Measurements from ENCODE around the gene USP44. TPM values are rescaled to one million over a fixed set of nuclear protein-coding genes. Genes with fewer than 3 reads are reported as not detected.

Gene USP44
- total and polyA plus RNA-seq, 10 donors = 0.88 to 7.2 (median 3.5) TPM

GRCh38 chr12:95544756-95545155 lies 6.5 kb downstream of the USP44 start:
- H3K27ac ChIP-seq = no peak overlapping the region
- peaks cover 0 to 25% (median 15%) of the 10 kb centered on the region in 6 donors for H3K4me1 ChIP-seq
- WGBS, 5 donors = 61 to 70% (median 62%) methylated on average over 3 of the region's 3 CpGs
- no peaks in the 10 kb centered on the region for H3K36me3 ChIP-seq
- H3K9me3 ChIP-seq = peaks cover 0 to 7% (median 0%) of the 10 kb centered on the region in 8 donors
- TF ChIP-seq POLR2AphosphoS5 (IDR thresholded peaks at IDR 0.05) = no peak
- no peak for TF ChIP-seq CTCF (IDR thresholded peaks at IDR 0.05 in 8 of 11, conservative IDR thresholded peaks at IDR 0.05 in 3 of 11)
- TF ChIP-seq POLR2A (IDR thresholded peaks at IDR 0.05) = no peak
- intact Hi-C loops (cut with DNase I; ENCODE audit: low total_unique reads) = no loop called here
- H3K4me3 ChIP-seq = no peak overlapping the region
- DNase-seq = no peak
- peaks cover 0 to 33% (median 10%) of the 10 kb centered on the region in 7 donors for H3K27me3 ChIP-seq (replicated peaks in 1 of 7)

DNA sequence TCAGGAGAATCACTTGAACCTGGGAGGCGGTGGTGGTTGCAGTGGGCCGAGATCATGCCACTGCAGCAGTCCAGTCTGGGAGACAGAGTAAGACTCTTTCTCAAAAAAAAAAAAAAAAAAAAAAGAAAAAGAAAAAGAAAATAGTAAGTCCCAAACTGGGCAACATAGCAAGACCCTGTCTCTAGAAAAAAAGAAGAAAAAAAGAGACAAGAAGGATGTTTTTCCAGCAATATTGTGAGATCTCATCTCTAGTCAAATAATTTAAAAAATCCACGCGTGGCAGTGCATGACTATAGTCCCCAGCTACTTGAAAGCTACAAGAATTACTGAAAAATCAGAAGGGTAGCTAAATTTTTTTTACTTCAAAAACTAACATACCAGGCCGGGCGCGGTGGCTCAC lies 8.0 kb downstream of the USP44 start:
- H3K4me1 ChIP-seq = peaks cover 0 to 15% (median 12%) of the 10 kb centered on the region in 6 donors
- no peak overlapping the region for H3K27ac ChIP-seq
- peaks cover 0 to 23% (median 1%) of the 10 kb centered on the region in 7 donors for H3K27me3 ChIP-seq (replicated peaks in 1 of 7)
- DNase-seq = no peak
- no peaks in the 10 kb centered on the region for H3K36me3 ChIP-seq
- H3K9me3 ChIP-seq = no peaks in the 10 kb centered on the region
- H3K4me3 ChIP-seq = no peak overlapping the region
- WGBS, 5 donors = 94 to 99% (median 97%) methylated on average over 7 of the region's 7 CpGs
- TF ChIP-seq POLR2AphosphoS5 (IDR thresholded peaks at IDR 0.05) (no peak), POLR2A (IDR thresholded peaks at IDR 0.05) (no peak), CTCF (IDR thresholded peaks at IDR 0.05 in 8 of 11, conservative IDR thresholded peaks at IDR 0.05 in 3 of 11) (no peak)
- intact Hi-C loops (cut with DNase I; ENCODE audit: low total_unique reads) = no loop called here

DNA sequence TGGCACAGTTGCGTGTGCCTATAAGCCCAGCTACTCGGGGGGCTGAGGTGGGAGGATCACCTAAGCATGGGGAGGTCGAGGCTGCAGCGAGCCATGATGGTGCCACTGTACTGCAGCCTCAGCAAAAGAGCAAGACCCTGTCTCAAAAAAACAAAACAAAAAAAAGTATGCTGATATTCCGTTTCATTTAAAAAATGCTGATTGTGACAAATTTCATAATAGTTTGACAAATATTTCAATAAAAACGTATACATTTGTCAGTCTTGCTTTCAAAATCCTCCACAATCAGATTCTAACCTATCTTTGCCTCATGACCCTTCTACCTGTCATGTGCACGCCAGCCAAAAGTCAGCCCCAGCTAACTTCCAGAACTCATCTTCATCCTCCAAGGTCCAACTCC lies 9.8 kb downstream of the USP44 start:
- H3K9me3 ChIP-seq = no peaks in the 10 kb centered on the region
- DNase-seq = no peak
- H3K36me3 ChIP-seq = no peaks in the 10 kb centered on the region
- H3K27ac ChIP-seq = no peak overlapping the region
- WGBS, 5 donors = 85 to 89% (median 87%) methylated on average over 7 of the region's 7 CpGs
- intact Hi-C loops (cut with DNase I; ENCODE audit: low total_unique reads) = no loop called here
- no peaks in the 10 kb centered on the region for H3K4me1 ChIP-seq
- H3K4me3 ChIP-seq = no peak overlapping the region
- H3K27me3 ChIP-seq (replicated peaks in 1 of 7) = peaks cover 0 to 6% (median 0%) of the 10 kb centered on the region in 7 donors
- TF ChIP-seq CTCF (IDR thresholded peaks at IDR 0.05 in 8 of 11, conservative IDR thresholded peaks at IDR 0.05 in 3 of 11) (no peak), POLR2A (IDR thresholded peaks at IDR 0.05) (no peak), POLR2AphosphoS5 (IDR thresholded peaks at IDR 0.05) (no peak)

GRCh38 chr12:95538656-95539055 lies 12.6 kb downstream of the USP44 start:
- peaks cover 0 to 6% (median 0%) of the 10 kb centered on the region in 6 donors for H3K4me1 ChIP-seq
- no peak for DNase-seq
- TF ChIP-seq POLR2AphosphoS5 (IDR thresholded peaks at IDR 0.05) (no peak), CTCF (IDR thresholded peaks at IDR 0.05 in 8 of 11, conservative IDR thresholded peaks at IDR 0.05 in 3 of 11) (no peak), POLR2A (IDR thresholded peaks at IDR 0.05) (no peak)
- H3K9me3 ChIP-seq = no peaks in the 10 kb centered on the region
- no peaks in the 10 kb centered on the region for H3K36me3 ChIP-seq
- H3K27me3 ChIP-seq (replicated peaks in 1 of 7) = no peaks in the 10 kb centered on the region
- 73 to 85% (median 76%) methylated on average over 5 of the region's 5 CpGs for WGBS, 5 donors
- intact Hi-C loops (cut with DNase I; ENCODE audit: low total_unique reads) = no loop called here
- H3K27ac ChIP-seq = no peak overlapping the region
- H3K4me3 ChIP-seq = no peak overlapping the region

Measured in spleen (tissue), 11 donors.